ENCODE results near the gene PRIMA1. TPM values are rescaled to one million over a fixed set of nuclear protein-coding genes. Genes with fewer than 3 reads are reported as not detected.

The PRIMA1 gene
- total and polyA plus RNA-seq, 9 of the 15 experiments (the other 6 are each of a cell fraction or from before 2014, with no cell fraction given) = not detected

- POLR2A ChIA-PET = interaction anchor here (0.6 kb wide), 1 partner anchor 22 kb away, joined by 3 read pairs; no protein-coding TSS in a partner anchor
- H3K4me1 ChIP-seq (replicated peaks in 1 of 2; ENCODE audit: control insufficient read depth in 2 of 2, insufficient read depth in 2 of 2, low read length in 2 of 2) = no peaks in the 10 kb centered on the region
- H3K9me3 ChIP-seq (replicated peaks; ENCODE audit: control insufficient read depth, insufficient read depth, low read depth, low read length) = no peaks in the 10 kb centered on the region
- no peaks in the 10 kb centered on the region for H3K9me1 ChIP-seq (ENCODE audit: control insufficient read depth, insufficient read depth, low read length)
- no peak for DNase-seq (ENCODE audit: extremely low read depth in 1 of 4, low spot score in 3 of 4)
- no peak overlapping the region for H3K4me3 ChIP-seq
- no peak for TF ChIP-seq CUX1 (CRISPR knock-in tag; IDR thresholded peaks at IDR 0.05)
- TF ChIP-seq TCF7L2 (IDR thresholded peaks at IDR 0.05; ENCODE audit: low read depth, low read length) = no peak
- TF ChIP-seq LARP7 (IDR thresholded peaks at IDR 0.05) = no peak
- no peak for TF ChIP-seq POLR3A (IDR thresholded peaks at IDR 0.05; ENCODE audit: borderline replicate concordance, extremely low read depth, insufficient read depth, insufficient read length)
- no peak for TF ChIP-seq ARID4B (CRISPR knock-in tag; IDR thresholded peaks at IDR 0.05)
- H3K36me3 ChIP-seq (ENCODE audit: control insufficient read depth, insufficient read depth, low read length) = no peaks in the 10 kb centered on the region
- CTCF ChIA-PET (ENCODE audit: low intra/inter-chr PET ratio) = no interaction called here
- no peaks in the 10 kb centered on the region for H3K79me2 ChIP-seq (ENCODE audit: control insufficient read depth, insufficient read depth, low read length)
- BruUV-seq (replicated peaks) = no TSS peak
- peaks cover 0 to 5% of the 10 kb centered on the region in 2 experiments; a peak in 2 of 5 replicates for H3K27me3 ChIP-seq (ENCODE audit: control insufficient read depth in 2 of 2, insufficient read depth in 2 of 2, low read length in 2 of 2)
- no peak for FAIRE-seq
- no peak overlapping the region for H3K27ac ChIP-seq (ENCODE audit: extremely low read depth, low read depth, low read length)
- no peak for ATAC-seq
- H4K20me1 ChIP-seq (replicated peaks; ENCODE audit: control insufficient read depth, insufficient read depth, low read length) = no peaks in the 10 kb centered on the region
- no peak overlapping the region for H3K4me2 ChIP-seq (ENCODE audit: insufficient read depth, low read length)
- H3K9ac ChIP-seq (ENCODE audit: insufficient read depth in 1 of 2, low read depth in 2 of 2, low read length in 2 of 2) = no peak overlapping the region
- intact Hi-C loops (cut with micrococcal nuclease) = no loop called here
- in situ Hi-C loops (cut with MboI) = no loop called here
- H2AFZ ChIP-seq (ENCODE audit: low read depth, low read length) = no peak overlapping the region
- under 1% methylated on average over 16 of the region's 18 CpGs for WGBS (ENCODE audit: insufficient coverage, low coverage, missing lambda C conversion rate)
Observed at GRCh38 chr14:93712838-93713724, 75.2 kb downstream of the PRIMA1 start.
